ENCODE data around the gene DNAJC7. TPM values are rescaled to one million over a fixed set of nuclear protein-coding genes. Genes with fewer than 3 reads are reported as not detected.
A peak's percentile ranks its signal among the peaks of the same experiment; 100 is the strongest.
"Not testable (repeated sequence)": the region's sequence is repeated elsewhere in the genome, so short reads cannot be mapped to it uniquely, and the experiment has no call there.

The DNAJC7 gene
- total RNA-seq, 2 donors from 2014 or later, result 82.7 to 103 TPM

DNA sequence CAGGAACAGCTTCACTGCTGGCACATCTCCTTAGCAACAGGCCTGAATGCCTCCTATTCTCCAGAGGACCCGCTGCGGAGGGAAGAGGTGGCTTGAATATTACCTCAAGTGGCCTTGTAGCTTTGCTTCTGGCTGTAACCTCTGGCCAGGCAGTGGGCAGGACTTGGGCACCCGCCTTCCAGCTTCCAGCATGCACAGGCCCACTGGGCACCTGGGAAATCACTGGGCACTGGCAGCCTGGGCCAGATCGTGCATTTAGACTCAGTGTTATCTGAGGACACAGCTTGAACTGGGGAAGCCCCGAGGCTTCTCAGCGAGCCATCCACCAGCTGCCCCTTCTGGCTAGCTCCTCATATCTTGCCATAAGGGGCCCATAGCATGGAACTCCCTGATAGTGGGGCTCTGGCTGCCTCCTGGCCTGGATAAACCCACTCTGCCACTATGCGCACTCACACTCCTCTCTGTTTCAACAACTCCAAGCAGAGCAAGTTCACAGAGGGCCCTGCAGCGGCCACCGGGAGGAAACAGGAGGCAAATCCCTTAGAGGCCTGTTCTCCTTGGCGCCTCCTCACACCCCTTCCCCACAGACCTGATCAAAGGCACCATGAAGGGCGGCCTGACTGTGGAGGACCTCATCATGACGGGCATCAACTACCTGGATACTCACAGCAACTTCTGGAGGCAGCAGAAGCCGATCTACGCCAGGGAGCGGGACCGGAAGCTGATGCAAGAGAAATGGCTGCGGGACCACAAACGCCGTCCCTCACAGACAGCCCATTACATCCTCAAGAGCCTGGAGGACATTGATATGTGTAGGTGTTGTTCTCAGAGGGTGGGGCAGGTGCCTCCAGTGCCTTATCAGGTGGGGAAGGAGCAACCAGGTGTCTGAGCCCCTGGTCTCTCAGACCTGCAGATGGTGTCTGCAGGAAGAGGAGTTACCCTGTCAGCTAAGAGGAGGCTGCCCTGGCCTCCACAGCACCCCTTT is 79.0 kb downstream of the DNAJC7 start:
- Histone ChIP-seq H3K4me3 (no peak overlapping the region), H3K4me1 (no peaks in the 10 kb centered on the region), H3K27ac (no peak overlapping the region), H3K36me3 (no peaks in the 10 kb centered on the region), H3K9me3 (no peaks in the 10 kb centered on the region), H3K27me3 (no peaks in the 10 kb centered on the region), H3K9ac (ENCODE audit: low read depth in 2 of 2, low read length in 2 of 2) (no peak overlapping the region)
- intact Hi-C loops (cut with DNase I), result no loop called here
- no peak for DNase-seq
- TF ChIP-seq CTCF (IDR thresholded peaks at IDR 0.05), result no peak

- Histone ChIP-seq H3K27ac (no peak overlapping the region), H3K27me3 (no peaks in the 10 kb centered on the region), H3K9ac (ENCODE audit: low read depth in 2 of 2, low read length in 2 of 2) (no peak overlapping the region), H3K4me3 (no peak overlapping the region), H3K36me3 (no peaks in the 10 kb centered on the region), H3K4me1 (no peaks in the 10 kb centered on the region), H3K9me3 (no peaks in the 10 kb centered on the region)
- no peak for TF ChIP-seq CTCF (IDR thresholded peaks at IDR 0.05)
- intact Hi-C loops (cut with DNase I), result no loop called here
- no peak for DNase-seq
These were observed 81.6 kb downstream of the DNAJC7 start for GRCh38 chr17:41935641-41936040.

DNA sequence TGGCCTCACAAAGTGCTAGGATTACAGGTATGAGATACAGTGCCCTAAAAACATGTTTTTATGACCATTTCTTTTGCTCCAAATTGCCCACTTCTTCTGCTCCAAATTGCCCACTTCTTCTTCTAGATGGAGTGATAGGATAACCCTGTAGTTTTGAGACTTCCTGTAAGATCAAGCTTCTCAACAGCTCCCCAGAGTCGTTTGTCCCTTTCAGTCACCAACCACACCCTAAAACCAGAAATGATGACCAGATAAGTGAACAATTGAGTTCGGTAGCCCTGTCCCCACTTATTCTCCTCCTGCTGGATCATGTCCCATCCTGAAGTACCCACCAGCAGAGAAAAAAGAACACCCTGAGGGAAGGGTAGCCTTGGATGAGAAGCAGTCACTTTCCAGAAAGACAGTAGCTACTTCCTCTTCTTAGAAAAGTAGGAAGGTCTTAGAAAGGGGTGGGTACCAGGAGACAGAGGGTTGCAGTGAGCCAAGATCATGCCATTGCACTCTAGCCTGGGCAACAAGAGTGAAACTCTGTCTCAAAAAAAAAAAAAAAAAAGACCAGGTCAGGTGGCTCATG is 84.3 kb downstream of the DNAJC7 start:
- intact Hi-C loops (cut with DNase I), result no loop called here

DNA sequence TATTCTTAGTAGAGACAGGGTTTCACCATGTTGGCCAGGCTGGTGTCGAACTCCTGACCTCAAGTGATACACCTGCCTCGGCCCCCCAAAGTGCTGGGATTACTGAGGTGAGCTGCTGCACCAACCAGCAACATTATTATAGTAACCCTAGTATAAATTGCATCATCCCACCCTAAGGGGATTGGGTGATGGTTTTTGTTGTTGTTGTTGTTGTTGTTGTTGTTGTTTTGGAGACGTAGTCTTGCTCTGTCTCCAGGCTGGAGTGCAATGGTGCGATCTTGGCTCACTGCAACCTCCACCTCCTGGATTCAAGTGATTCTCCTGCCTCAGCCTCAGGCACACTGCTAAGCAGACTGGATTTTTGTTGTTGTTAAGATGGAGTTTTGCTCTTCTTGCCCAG is 85.5 kb downstream of the DNAJC7 start:
- intact Hi-C loops (cut with DNase I); H3K27me3 ChIP-seq; DNase-seq; H3K9me3 ChIP-seq; H3K4me3 ChIP-seq; H3K9ac ChIP-seq (ENCODE audit: low read depth in 2 of 2, low read length in 2 of 2); H3K27ac ChIP-seq; H3K4me1 ChIP-seq; H3K36me3 ChIP-seq: not testable (repeated sequence)

More for the DNA sequence above, 84.3 kb downstream of the DNAJC7 start:
- Histone ChIP-seq H3K27ac (no peak overlapping the region), H3K9ac (ENCODE audit: low read depth in 2 of 2, low read length in 2 of 2) (no peak overlapping the region), H3K9me3 (no peaks in the 10 kb centered on the region), H3K4me3 (no peak overlapping the region), H3K36me3 (no peaks in the 10 kb centered on the region), H3K27me3 (no peaks in the 10 kb centered on the region), H3K4me1 (peaks cover 5% of the 10 kb centered on the region)
- DNase-seq, result no peak
- TF ChIP-seq CTCF (IDR thresholded peaks at IDR 0.05), result no peak

- intact Hi-C loops (cut with DNase I); H3K4me1 ChIP-seq; H3K9ac ChIP-seq (ENCODE audit: low read depth in 2 of 2, low read length in 2 of 2); DNase-seq; H3K27me3 ChIP-seq; H3K36me3 ChIP-seq; H3K9me3 ChIP-seq: not testable (repeated sequence)
- Histone ChIP-seq H3K4me3 (peak overlapping the region; percentile 37), H3K27ac (peak overlapping the region; percentile 91)
These were observed 86.4 kb downstream of the DNAJC7 start for GRCh38 chr17:41930833-41931156.

DNA sequence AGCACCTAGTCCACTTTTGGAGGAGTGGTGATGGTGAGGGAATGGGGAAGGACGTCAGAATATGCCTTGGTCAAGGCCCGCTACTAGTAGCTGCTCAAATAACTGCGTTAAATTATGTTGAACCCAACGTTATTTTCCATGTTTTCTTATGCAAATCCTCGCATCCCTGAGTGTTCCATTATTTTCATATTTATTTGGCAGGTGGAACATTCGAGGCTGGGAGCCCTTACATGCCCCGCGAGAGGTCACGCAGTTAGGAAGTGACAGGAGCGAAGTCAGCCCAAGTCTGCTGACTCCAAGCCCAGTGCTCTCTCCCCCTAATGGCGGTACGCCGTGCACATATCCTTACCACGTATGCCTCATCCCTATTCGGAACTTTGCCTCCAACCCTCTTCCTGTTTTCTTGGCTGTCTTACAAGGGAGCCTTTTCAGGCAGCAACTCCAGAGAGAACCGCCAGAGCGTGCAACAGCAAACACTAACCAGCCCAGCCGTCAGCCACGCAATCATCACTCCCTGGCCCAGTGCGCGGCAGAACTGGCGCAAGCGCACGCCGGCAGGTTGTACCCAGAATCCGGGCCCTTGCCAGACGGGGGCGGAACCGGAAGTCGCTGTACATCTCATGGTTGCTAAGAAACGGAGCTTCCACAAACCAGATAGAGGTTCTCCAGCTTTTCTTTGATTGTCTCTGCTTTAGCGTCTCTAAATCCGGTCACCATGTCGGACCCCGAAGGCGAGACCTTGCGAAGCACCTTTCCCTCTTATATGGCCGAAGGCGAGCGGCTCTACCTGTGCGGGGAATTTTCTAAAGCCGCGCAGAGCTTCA is 87.0 kb downstream of the DNAJC7 start, which contains the start of gene ODAD4:
Gene ODAD4 (plus strand): TSS at position 609 of the 824 bp plus-strand sequence. CDS start 107 bp downstream, at position 716.
- peak within 1 kb of the TSS; percentile 68 to 92 for H3K9ac ChIP-seq (ENCODE audit: low read depth in 2 of 2, low read length in 2 of 2)
- peak; percentile 97 for DNase-seq
- H3K27me3 ChIP-seq, result no peaks in the 10 kb centered on the region
- peak within 1 kb of the TSS; percentile 91 for H3K27ac ChIP-seq
- H3K36me3 ChIP-seq, result no peaks in the 10 kb centered on the region
- H3K4me1 ChIP-seq, result peaks cover 5% of the 10 kb centered on the region
- intact Hi-C loops (cut with DNase I), result no loop called here
- H3K4me3 ChIP-seq, result peak within 1 kb of the TSS; percentile 37
- no peak for TF ChIP-seq CTCF (IDR thresholded peaks at IDR 0.05)
- no peaks in the 10 kb centered on the region for H3K9me3 ChIP-seq

All from colonic mucosa (tissue), 4 donors.